Measurements from ENCODE around the gene ITGBL1.
"Not testable (repeated sequence)": the region's sequence is repeated elsewhere in the genome, so short reads cannot be mapped to it uniquely, and the experiment has no call there.

ITGBL1 gene

DNA sequence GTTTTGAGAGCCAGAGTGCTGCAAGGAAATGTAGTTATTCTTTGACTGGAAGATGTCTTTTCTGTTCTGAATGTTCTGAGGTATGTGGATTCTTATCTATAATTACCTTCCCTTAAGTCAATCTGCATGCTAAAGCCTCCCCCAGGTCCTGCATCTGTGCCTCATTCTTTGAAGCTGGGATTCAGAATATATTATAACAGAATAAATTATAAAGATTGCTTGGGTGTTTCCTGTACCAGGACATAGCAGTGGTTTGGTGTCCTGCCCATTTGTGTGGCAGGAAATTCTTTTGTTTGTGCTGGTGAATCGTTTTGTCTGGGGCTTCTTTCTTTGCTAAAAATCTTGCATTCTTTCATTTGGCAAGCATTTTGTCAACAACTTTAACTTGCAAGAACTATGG, 60.2 kb downstream of the ITGBL1 start:
- no peaks in the 10 kb centered on the region for H3K36me3 Mint-ChIP-seq (ENCODE audit: low read depth)
- no peak overlapping the region for H3K27ac Mint-ChIP-seq
- no peak for DNase-seq
- no peaks in the 10 kb centered on the region for H3K9me3 Mint-ChIP-seq
- H3K4me3 Mint-ChIP-seq: no peak overlapping the region
- peaks cover 8% of the 10 kb centered on the region for H3K4me1 Mint-ChIP-seq (ENCODE audit: low read depth)
- H3K27me3 Mint-ChIP-seq: peaks cover 24% of the 10 kb centered on the region

GRCh38 chr13:101514100-101514499, 61.6 kb downstream of the ITGBL1 start:
- H3K27me3 Mint-ChIP-seq: peaks cover 15% of the 10 kb centered on the region
- H3K36me3 Mint-ChIP-seq (ENCODE audit: low read depth): no peaks in the 10 kb centered on the region
- no peak for DNase-seq
- H3K4me3 Mint-ChIP-seq: no peak overlapping the region
- no peaks in the 10 kb centered on the region for H3K9me3 Mint-ChIP-seq
- peaks cover 8% of the 10 kb centered on the region for H3K4me1 Mint-ChIP-seq (ENCODE audit: low read depth)
- no peak overlapping the region for H3K27ac Mint-ChIP-seq

- H3K4me3 Mint-ChIP-seq: no peak overlapping the region
- H3K4me1 Mint-ChIP-seq (ENCODE audit: low read depth): peaks cover 10% of the 10 kb centered on the region
- H3K27me3 Mint-ChIP-seq: peaks cover 15% of the 10 kb centered on the region
- no peaks in the 10 kb centered on the region for H3K36me3 Mint-ChIP-seq (ENCODE audit: low read depth)
- no peaks in the 10 kb centered on the region for H3K9me3 Mint-ChIP-seq
- no peak for DNase-seq
- no peak overlapping the region for H3K27ac Mint-ChIP-seq
Measured at GRCh38 chr13:101514695-101515275, 62.3 kb downstream of the ITGBL1 start.

- Mint-ChIP-seq H3K27ac (no peak overlapping the region), H3K36me3 (ENCODE audit: low read depth) (no peaks in the 10 kb centered on the region), H3K4me1 (ENCODE audit: low read depth) (peaks cover 17% of the 10 kb centered on the region), H3K27me3 (peaks cover 10% of the 10 kb centered on the region), H3K9me3 (no peaks in the 10 kb centered on the region), H3K4me3 (no peak overlapping the region)
- DNase-seq: no peak
Measured at GRCh38 chr13:101515504-101515903, 63.0 kb downstream of the ITGBL1 start.

GRCh38 chr13:101516262-101516661, 63.8 kb downstream of the ITGBL1 start:
- Mint-ChIP-seq H3K27me3 (peaks cover 10% of the 10 kb centered on the region), H3K4me3 (no peak overlapping the region), H3K4me1 (ENCODE audit: low read depth) (peaks cover 24% of the 10 kb centered on the region), H3K36me3 (ENCODE audit: low read depth) (no peaks in the 10 kb centered on the region), H3K27ac (no peak overlapping the region), H3K9me3 (no peaks in the 10 kb centered on the region)
- no peak for DNase-seq

DNA sequence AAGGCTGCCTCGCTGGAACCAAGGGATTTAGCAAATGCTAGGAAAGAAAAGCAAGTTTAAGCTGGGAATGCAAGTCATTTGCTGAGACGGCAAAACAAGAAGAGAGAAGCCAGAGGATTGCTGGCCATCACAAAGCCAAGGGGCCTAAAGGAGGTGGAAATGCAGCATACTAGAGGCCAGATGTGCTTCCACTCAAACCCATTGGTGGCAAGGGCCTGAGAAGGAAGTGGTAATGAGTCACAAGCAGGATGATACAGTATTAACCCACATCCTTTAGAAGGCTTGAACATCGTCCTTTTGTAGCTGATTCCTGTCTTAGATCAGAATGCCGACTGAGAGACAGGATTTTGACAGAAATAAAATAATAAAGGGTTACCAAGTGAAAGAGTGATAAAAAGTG, 68.2 kb downstream of the ITGBL1 start:
- H3K27ac Mint-ChIP-seq: no peak overlapping the region

DNA sequence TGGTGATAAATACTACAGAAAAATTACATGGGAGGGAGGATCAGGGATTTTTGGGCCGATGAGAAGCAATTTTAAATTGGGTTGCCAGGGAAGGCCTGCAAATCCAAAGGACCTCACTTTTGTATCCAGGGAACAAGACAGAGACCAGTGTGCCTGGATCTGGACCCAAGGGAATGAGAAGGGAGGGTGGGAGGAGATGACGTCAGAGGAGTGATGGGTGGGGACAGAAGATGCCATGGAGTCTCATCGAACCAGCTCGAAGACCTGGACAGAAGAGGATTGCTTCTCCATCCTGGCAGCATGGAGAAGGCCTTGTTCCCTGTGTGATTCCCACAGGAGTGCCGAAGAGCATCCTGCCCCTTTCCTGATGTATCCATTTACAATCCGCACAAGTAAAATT, 68.9 kb downstream of the ITGBL1 start:
- H3K9me3 Mint-ChIP-seq: no peaks in the 10 kb centered on the region
- H3K27ac Mint-ChIP-seq: no peak overlapping the region
- no peak overlapping the region for H3K4me3 Mint-ChIP-seq
- no peaks in the 10 kb centered on the region for H3K36me3 Mint-ChIP-seq (ENCODE audit: low read depth)
- no peak for DNase-seq
- H3K27me3 Mint-ChIP-seq: no peaks in the 10 kb centered on the region
- peaks cover 27% of the 10 kb centered on the region for H3K4me1 Mint-ChIP-seq (ENCODE audit: low read depth)

More for the DNA sequence above, 68.2 kb downstream of the ITGBL1 start:
- H3K27me3 Mint-ChIP-seq: no peaks in the 10 kb centered on the region
- H3K4me3 Mint-ChIP-seq: no peak overlapping the region
- DNase-seq: no peak
- H3K9me3 Mint-ChIP-seq: no peaks in the 10 kb centered on the region
- H3K4me1 Mint-ChIP-seq (ENCODE audit: low read depth): peaks cover 30% of the 10 kb centered on the region
- no peaks in the 10 kb centered on the region for H3K36me3 Mint-ChIP-seq (ENCODE audit: low read depth)

- H3K4me1 Mint-ChIP-seq (ENCODE audit: low read depth): peaks cover 27% of the 10 kb centered on the region
- DNase-seq: no peak
- H3K27me3 Mint-ChIP-seq: peaks cover 4% of the 10 kb centered on the region
- no peaks in the 10 kb centered on the region for H3K9me3 Mint-ChIP-seq
- H3K4me3 Mint-ChIP-seq: no peak overlapping the region
- no peak overlapping the region for H3K27ac Mint-ChIP-seq
- H3K36me3 Mint-ChIP-seq (ENCODE audit: low read depth): no peaks in the 10 kb centered on the region
Measured at GRCh38 chr13:101522607-101523006, 70.1 kb downstream of the ITGBL1 start.

DNA sequence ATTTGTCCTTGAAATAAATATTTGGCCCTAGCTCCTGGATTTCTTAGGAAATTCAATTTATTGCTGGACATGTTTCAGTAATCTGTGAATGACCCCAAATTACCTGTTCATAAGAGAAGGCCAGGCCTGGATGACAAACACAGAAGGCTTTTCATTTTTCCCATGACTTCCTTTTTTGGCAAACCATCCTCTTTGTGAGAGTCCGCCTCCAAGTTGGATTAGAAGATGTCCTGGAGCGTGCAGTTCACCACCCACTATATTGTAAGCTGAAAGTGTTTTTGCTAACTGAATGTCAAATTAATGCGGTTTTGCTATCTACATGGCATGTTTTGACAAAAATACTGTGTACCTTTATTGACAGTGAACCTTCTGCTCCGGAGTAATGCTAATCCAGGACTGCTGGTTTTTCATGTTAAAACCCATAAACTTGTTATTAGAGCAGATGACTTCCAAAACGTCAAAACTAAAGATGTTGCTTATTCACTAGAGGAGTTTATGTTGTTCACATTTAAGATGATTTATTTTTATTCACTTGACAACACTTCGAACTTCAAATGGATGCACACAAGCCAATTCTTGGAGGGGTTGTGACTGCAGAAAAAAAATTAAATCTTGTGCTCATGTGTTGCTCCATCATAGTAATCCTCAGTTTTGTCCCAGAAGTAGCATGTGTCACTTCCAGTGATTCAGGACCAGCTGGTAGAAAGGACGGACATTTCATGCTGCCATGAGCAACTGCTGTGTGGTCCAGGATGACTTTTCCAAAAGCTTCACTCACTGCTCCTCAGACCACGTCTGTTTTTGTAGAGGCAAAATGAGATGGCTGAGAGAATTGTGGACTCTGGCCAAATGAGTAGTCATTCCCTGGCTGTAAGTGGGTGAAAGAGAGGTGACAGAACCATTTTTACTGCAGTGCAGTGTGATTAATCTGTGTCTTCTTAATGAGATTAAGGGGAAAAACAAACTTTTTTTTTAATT, 71.0 kb downstream of the ITGBL1 start:
- no peak overlapping the region for H3K27ac Mint-ChIP-seq
- no peaks in the 10 kb centered on the region for H3K36me3 Mint-ChIP-seq (ENCODE audit: low read depth)
- no peak overlapping the region for H3K4me3 Mint-ChIP-seq
- H3K9me3 Mint-ChIP-seq: no peaks in the 10 kb centered on the region
- H3K4me1 Mint-ChIP-seq (ENCODE audit: low read depth): peaks cover 27% of the 10 kb centered on the region
- H3K27me3 Mint-ChIP-seq: peaks cover 4% of the 10 kb centered on the region
- DNase-seq: no peak

- no peak for DNase-seq
- no peaks in the 10 kb centered on the region for H3K9me3 Mint-ChIP-seq
- no peaks in the 10 kb centered on the region for H3K36me3 Mint-ChIP-seq (ENCODE audit: low read depth)
- peaks cover 13% of the 10 kb centered on the region for H3K4me1 Mint-ChIP-seq (ENCODE audit: low read depth)
- H3K27me3 Mint-ChIP-seq: peaks cover 16% of the 10 kb centered on the region
- H3K27ac Mint-ChIP-seq: no peak overlapping the region
- no peak overlapping the region for H3K4me3 Mint-ChIP-seq
Measured at GRCh38 chr13:101527130-101527529, 74.7 kb downstream of the ITGBL1 start.

DNA sequence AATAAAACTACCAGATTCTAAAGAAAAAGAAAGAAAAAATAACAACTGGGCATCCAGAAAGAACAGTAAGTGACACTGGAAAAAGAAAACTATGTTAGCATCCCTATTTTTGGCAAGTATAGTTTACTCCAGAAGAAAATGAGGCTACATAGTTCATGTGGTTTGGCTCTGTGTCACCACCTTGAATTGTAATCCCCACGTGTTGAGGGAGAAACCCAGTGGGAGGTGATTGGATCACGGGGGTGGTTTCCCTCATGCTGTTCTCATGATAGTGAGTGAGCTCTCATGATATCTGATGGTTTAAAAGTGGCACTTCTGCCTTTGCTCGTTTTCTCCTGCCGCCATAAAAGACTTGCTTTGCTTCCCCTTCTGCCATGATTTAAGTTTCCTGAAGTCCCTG, 76.9 kb downstream of the ITGBL1 start:
- peaks cover 21% of the 10 kb centered on the region for H3K27me3 Mint-ChIP-seq
- H3K27ac Mint-ChIP-seq: no peak overlapping the region
- H3K9me3 Mint-ChIP-seq: no peaks in the 10 kb centered on the region
- peaks cover 8% of the 10 kb centered on the region for H3K4me1 Mint-ChIP-seq (ENCODE audit: low read depth)
- no peak overlapping the region for H3K4me3 Mint-ChIP-seq
- H3K36me3 Mint-ChIP-seq (ENCODE audit: low read depth): no peaks in the 10 kb centered on the region
- no peak for DNase-seq

GRCh38 chr13:101530293-101530692, 77.8 kb downstream of the ITGBL1 start:
- no peaks in the 10 kb centered on the region for H3K36me3 Mint-ChIP-seq (ENCODE audit: low read depth)

DNA sequence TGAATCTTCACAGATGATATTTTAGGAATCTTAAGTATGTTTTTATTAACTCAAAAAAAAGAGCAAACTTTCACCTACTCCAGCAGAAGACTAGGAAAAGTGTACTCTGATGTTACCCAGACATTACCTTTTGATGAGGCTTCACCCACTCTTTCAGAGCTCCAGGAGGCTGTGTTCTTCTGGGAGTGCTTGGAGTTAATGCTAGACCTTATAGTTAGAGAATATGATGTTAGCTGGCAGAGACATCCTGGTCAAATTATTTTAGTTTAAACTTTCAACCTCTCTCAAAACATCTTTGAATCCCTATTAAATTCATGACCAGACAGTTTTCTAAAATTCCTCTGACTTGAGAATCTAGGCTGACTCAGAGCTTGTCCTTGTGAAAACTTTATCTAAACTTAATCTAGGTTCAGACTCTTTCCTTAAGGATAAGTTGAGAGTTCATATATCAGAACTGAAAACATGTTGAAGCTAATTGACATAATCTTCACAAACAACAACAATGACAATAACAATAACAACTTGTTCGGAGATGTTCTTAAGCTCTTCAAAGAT, 82.8 kb downstream of the ITGBL1 start:
- H3K27me3 Mint-ChIP-seq: peaks cover 14% of the 10 kb centered on the region
- DNase-seq: no peak

More at GRCh38 chr13:101530293-101530692, 77.8 kb downstream of the ITGBL1 start:
- no peak for DNase-seq
- H3K9me3 Mint-ChIP-seq: no peaks in the 10 kb centered on the region
- peaks cover 21% of the 10 kb centered on the region for H3K27me3 Mint-ChIP-seq
- H3K4me3 Mint-ChIP-seq: no peak overlapping the region
- H3K4me1 Mint-ChIP-seq (ENCODE audit: low read depth): peaks cover 8% of the 10 kb centered on the region
- H3K27ac Mint-ChIP-seq: no peak overlapping the region

DNA sequence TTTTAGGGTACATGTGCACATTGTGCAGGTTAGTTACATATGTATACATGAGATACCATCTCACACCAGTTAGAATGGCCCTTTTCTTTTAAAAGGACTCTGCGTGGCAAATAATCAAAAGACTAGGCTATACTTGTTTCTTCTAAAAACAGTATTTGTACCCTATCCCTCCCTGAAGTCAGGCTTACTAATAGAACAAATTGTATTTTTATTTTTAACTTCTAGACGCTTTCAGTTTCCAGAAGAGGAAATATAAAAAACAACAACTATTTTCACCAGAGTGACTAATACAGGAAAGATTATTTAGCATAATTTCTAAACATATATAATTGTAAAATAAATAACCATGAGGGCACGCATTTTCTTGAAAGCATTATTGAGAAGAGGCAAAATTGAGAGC, 83.6 kb downstream of the ITGBL1 start:
- Mint-ChIP-seq H3K9me3 (no peaks in the 10 kb centered on the region), H3K4me3 (no peak overlapping the region), H3K4me1 (ENCODE audit: low read depth) (no peaks in the 10 kb centered on the region), H3K27me3 (peaks cover 11% of the 10 kb centered on the region), H3K27ac (no peak overlapping the region), H3K36me3 (ENCODE audit: low read depth) (no peaks in the 10 kb centered on the region)
- DNase-seq: no peak

More for the DNA sequence above, 82.8 kb downstream of the ITGBL1 start:
- Mint-ChIP-seq H3K27ac (no peak overlapping the region), H3K36me3 (ENCODE audit: low read depth) (no peaks in the 10 kb centered on the region), H3K4me1 (ENCODE audit: low read depth) (no peaks in the 10 kb centered on the region), H3K9me3 (no peaks in the 10 kb centered on the region), H3K4me3 (no peak overlapping the region)

GRCh38 chr13:101544544-101544943, 92.1 kb downstream of the ITGBL1 start:
- not testable (repeated sequence) for H3K27ac Mint-ChIP-seq; H3K9me3 Mint-ChIP-seq; DNase-seq; H3K4me3 Mint-ChIP-seq; H3K27me3 Mint-ChIP-seq; H3K4me1 Mint-ChIP-seq (ENCODE audit: low read depth); H3K36me3 Mint-ChIP-seq (ENCODE audit: low read depth)
